Osteoblast (primary cell): ENCODE results near the gene IGF2R. TPM values are rescaled to one million over a fixed set of nuclear protein-coding genes. Genes with fewer than 3 reads are reported as not detected.

Source experiments
- DNase-seq: peaks from one replicate; pipeline ENCODE4 v3.0.0; 2011; ENCODE audit warnings: low spot score, mixed read lengths; ENCODE audit not compliant: insufficient read length; ENCODE audit errors: missing footprints
- H2AFZ ChIP-seq: 2 replicates; pipeline ENCODE4 v1.6.0; 2011; ENCODE audit warnings: mild to moderate bottlenecking, low read length
- H3K27ac ChIP-seq: 2 replicates; pipeline ENCODE4 v1.5.1; 2011; ENCODE audit warnings: mild to moderate bottlenecking, low read depth, low read length, moderate library complexity
- H3K27me3 ChIP-seq: 2 replicates; pipeline ENCODE4 v1.6.0; 2012; ENCODE audit warnings: mild to moderate bottlenecking, control low read depth, inconsistent platforms, low read length, moderate library complexity; ENCODE audit not compliant: insufficient read depth
- H3K36me3 ChIP-seq: 2 replicates; pipeline ENCODE4 v1.5.1; 2011; ENCODE audit warnings: mild to moderate bottlenecking, low read length, control low read depth, moderate library complexity; ENCODE audit not compliant: insufficient read depth
- H3K4me1 ChIP-seq: 2 replicates; pipeline ENCODE4 v1.5.1; 2011; ENCODE audit warnings: mild to moderate bottlenecking, low read length, control low read depth, moderate library complexity; ENCODE audit not compliant: insufficient read depth
- H3K4me2 ChIP-seq: 2 replicates; pipeline ENCODE4 v1.6.0; 2011; ENCODE audit warnings: mild to moderate bottlenecking, low read length; ENCODE audit not compliant: insufficient read depth
- H3K4me3 ChIP-seq: fragments of 200-600 bp; sonication (generic); 3 replicates; pipeline ENCODE4 v1.5.1; 2012; ENCODE audit warnings: mild to moderate bottlenecking, low read length, inconsistent platforms; ENCODE audit not compliant: insufficient read depth
- H3K79me2 ChIP-seq: 2 replicates; pipeline ENCODE4 v1.6.0; 2012; ENCODE audit warnings: mild to moderate bottlenecking, low read length, control low read depth, inconsistent platforms; ENCODE audit not compliant: insufficient read depth
- H3K9me3 ChIP-seq: 2 replicates; pipeline ENCODE4 v1.5.1; 2011; ENCODE audit warnings: low read depth, low read length, control low read depth
- H4K20me1 ChIP-seq: 2 replicates; pipeline ENCODE4 v1.6.0; 2012; ENCODE audit warnings: mild to moderate bottlenecking, low read length, control low read depth; ENCODE audit not compliant: insufficient read depth
- CTCF ChIP-seq: IDR thresholded peaks from 2 replicates; pipeline ENCODE4 v1.5.1; 2011; ENCODE audit warnings: mild to moderate bottlenecking, low read depth, low read length, moderate library complexity; ENCODE audit errors: extremely low read depth
- total RNA-seq: library from RNA; depleted of rRNA; stranded (reverse); fragments of >200 nt; gene quantifications from 2 replicates; pipeline ENCODE4 v1.2.3, GENCODE V29; 2012

Gene IGF2R
- total RNA-seq, 1 donor = 174 TPM

GRCh38 chr6:160121558-160121957 lies 152.7 kb downstream of the IGF2R start, which contains the start of gene SLC22A1:
Gene SLC22A1, plus strand, starts transcription at chr6:160121815. Its CDS starts 121 bp downstream, at chr6:160121936.
- TF ChIP-seq CTCF = no peak
- no peaks in the 10 kb centered on the region for H3K9me3 ChIP-seq
- no peaks in the 10 kb centered on the region for H4K20me1 ChIP-seq
- H3K36me3 ChIP-seq = peaks cover 3% of the 10 kb centered on the region
- H2AFZ ChIP-seq = no peak within 1 kb of the TSS
- DNase-seq = no peak
- no peak within 1 kb of the TSS for H3K4me3 ChIP-seq
- H3K4me2 ChIP-seq = no peak within 1 kb of the TSS
- H3K27me3 ChIP-seq = no peaks in the 10 kb centered on the region
- no peaks in the 10 kb centered on the region for H3K79me2 ChIP-seq
- no peak within 1 kb of the TSS for H3K27ac ChIP-seq
- no peaks in the 10 kb centered on the region for H3K4me1 ChIP-seq

GRCh38 chr6:160121981-160122380 lies 153.1 kb downstream of the IGF2R start:
- H3K4me3 ChIP-seq = no peak overlapping the region
- no peak overlapping the region for H2AFZ ChIP-seq
- peaks cover 3% of the 10 kb centered on the region for H3K36me3 ChIP-seq
- no peak overlapping the region for H3K27ac ChIP-seq
- no peaks in the 10 kb centered on the region for H3K9me3 ChIP-seq
- no peaks in the 10 kb centered on the region for H3K4me1 ChIP-seq
- TF ChIP-seq CTCF = no peak
- DNase-seq = no peak
- H3K27me3 ChIP-seq = no peaks in the 10 kb centered on the region
- no peaks in the 10 kb centered on the region for H3K79me2 ChIP-seq
- H3K4me2 ChIP-seq = no peak overlapping the region
- H4K20me1 ChIP-seq = no peaks in the 10 kb centered on the region

- H3K4me2 ChIP-seq = no peak overlapping the region
- no peaks in the 10 kb centered on the region for H3K27me3 ChIP-seq
- H2AFZ ChIP-seq = no peak overlapping the region
- no peaks in the 10 kb centered on the region for H3K9me3 ChIP-seq
- H4K20me1 ChIP-seq = no peaks in the 10 kb centered on the region
- no peak for TF ChIP-seq CTCF
- H3K36me3 ChIP-seq = peaks cover 3% of the 10 kb centered on the region
- peak; percentile 67 for DNase-seq
- no peaks in the 10 kb centered on the region for H3K79me2 ChIP-seq
- no peaks in the 10 kb centered on the region for H3K4me1 ChIP-seq
- H3K4me3 ChIP-seq = no peak overlapping the region
- no peak overlapping the region for H3K27ac ChIP-seq
Measured at GRCh38 chr6:160122744-160123143, 153.9 kb downstream of the IGF2R start.

GRCh38 chr6:160124007-160124406 lies 155.1 kb downstream of the IGF2R start:
- H2AFZ ChIP-seq = no peak overlapping the region
- H3K79me2 ChIP-seq = no peaks in the 10 kb centered on the region
- H3K4me2 ChIP-seq = no peak overlapping the region
- TF ChIP-seq CTCF = no peak
- no peak for DNase-seq
- H3K4me3 ChIP-seq = no peak overlapping the region
- no peaks in the 10 kb centered on the region for H3K36me3 ChIP-seq
- no peak overlapping the region for H3K27ac ChIP-seq
- H3K4me1 ChIP-seq = no peaks in the 10 kb centered on the region
- H3K9me3 ChIP-seq = no peaks in the 10 kb centered on the region
- H3K27me3 ChIP-seq = no peaks in the 10 kb centered on the region
- no peaks in the 10 kb centered on the region for H4K20me1 ChIP-seq
